ENCODE data around the gene EID2B.

GRCh38 chr19:39553082-39553652 is 20.5 kb upstream of the EID2B start:
- TF ChIP-seq EZH2 (IDR thresholded peaks at IDR 0.05; ENCODE audit: borderline replicate concordance, low read depth, low read length, poor library complexity, severe bottlenecking) (no peak), CTCF (conservative IDR thresholded peaks at IDR 0.05; ENCODE audit: low read depth, low read length) (no peak)

All from A673 (cell line).